Psoas muscle (tissue), 8 donors: Measurements from ENCODE around the gene SH3D21. TPM values are rescaled to one million over a fixed set of nuclear protein-coding genes. Genes with fewer than 3 reads are reported as not detected.

Experiments
- ATAC-seq, 4 donors: fragments of 200-7000 bp; cut with Tn5 transposase; one replicate each; pipeline ENCODE4 v1.9.1; 2020; ENCODE audit warnings: moderate library complexity in 3 of 4, mild to moderate bottlenecking in 2 of 4
- DNase-seq, 2 donors: peaks; one replicate each; pipeline ENCODE4 v3.0.0-alpha.2; 2020
- H3K27ac ChIP-seq: fragments of 200-600 bp; one replicate; pipeline ENCODE4 v1.8.0; 2022
- H3K27me3 ChIP-seq, 3 donors: fragments of 200-600 bp in 1 of 3; one replicate each; pipeline versions ENCODE4 v1.6.1 to v1.8.0; 2013 to 2022; ENCODE audit warnings: low read length in 2 of 3, mild to moderate bottlenecking in 2 of 3, moderate library complexity in 1 of 3; ENCODE audit not compliant: insufficient read depth in 3 of 3
- H3K36me3 ChIP-seq, 2 donors: fragments of 200-600 bp in 1 of 2; one replicate each; pipeline versions ENCODE4 v1.6.1 to v1.8.0; 2013 to 2022; ENCODE audit warnings: low read depth in 1 of 2, mild to moderate bottlenecking in 1 of 2, moderate library complexity in 1 of 2; ENCODE audit not compliant: insufficient read depth in 1 of 2
- H3K4me1 ChIP-seq: fragments of 200-600 bp; one replicate; pipeline ENCODE4 v1.8.0; 2022
- H3K4me3 ChIP-seq: fragments of 200-600 bp; one replicate; pipeline ENCODE4 v1.8.0; 2022; ENCODE audit warnings: mild to moderate bottlenecking
- H3K9me3 ChIP-seq: fragments of 200-600 bp; one replicate; pipeline ENCODE4 v1.8.0; 2022
- WGBS, 3 donors: extraction: QIAGEN DNeasy Blood & Tissue Kit; methylation state at CpG; one replicate each; pipeline versions ENCODE4 v1.1.6 to v1.1.7; 2013; 5-methylcytosine and 5-hydroxymethylcytosine counted together
- intact Hi-C, 2 donors: fragments of 100-400 bp; cut with DNase I; formaldehyde crosslinking; loops; one replicate each; pipeline versions ENCODE4 v1.11.0 to v1.14.2; 2022
- polyA plus RNA-seq, 3 donors: library from polyadenylated mRNA; stranded (reverse); fragments of 200-250 nt; gene quantifications; one replicate each; pipeline ENCODE4 v1.2.3, GENCODE V29; 2013
- total RNA-seq, 4 donors: library from RNA; stranded (reverse); fragmentation: NEBNext Ultra II Directional in 2 of 4; extraction: Animal tissue kit (Norgen Biotek cat#: 25700) in 2 of 4; gene quantifications; one replicate each; pipeline versions ENCODE4 v1.2.1 to v1.2.4, GENCODE V29; 2021 to 2023
- TF ChIP-seq, protein P1 (sequence below): fragments of 200-600 bp; IDR thresholded peaks from one replicate; pipeline ENCODE4 v1.8.0; 2022; ENCODE audit warnings: antibody characterized with exemption
- donor health status: healthy with polysubstance abuse.
- donor health status: DM: no; HTN: no; CAD: no; lungs with moderate emphysema.
- donor health status: Bipolar disorder and iron deficiency.
- donor health status: healthy.
- donor health status: DM: yes; HTN: yes; CAD: no.
- donor health status: DM: no; HTN: no; CAD: no.
- donor health status: DM: no; HTN: no; CAD: no.
- donor health status: DM: yes; HTN: yes; CAD: no.

The SH3D21 gene
- total and polyA plus RNA-seq, 7 donors, result 0.36 to 1.1 (median 0.88) TPM

DNA sequence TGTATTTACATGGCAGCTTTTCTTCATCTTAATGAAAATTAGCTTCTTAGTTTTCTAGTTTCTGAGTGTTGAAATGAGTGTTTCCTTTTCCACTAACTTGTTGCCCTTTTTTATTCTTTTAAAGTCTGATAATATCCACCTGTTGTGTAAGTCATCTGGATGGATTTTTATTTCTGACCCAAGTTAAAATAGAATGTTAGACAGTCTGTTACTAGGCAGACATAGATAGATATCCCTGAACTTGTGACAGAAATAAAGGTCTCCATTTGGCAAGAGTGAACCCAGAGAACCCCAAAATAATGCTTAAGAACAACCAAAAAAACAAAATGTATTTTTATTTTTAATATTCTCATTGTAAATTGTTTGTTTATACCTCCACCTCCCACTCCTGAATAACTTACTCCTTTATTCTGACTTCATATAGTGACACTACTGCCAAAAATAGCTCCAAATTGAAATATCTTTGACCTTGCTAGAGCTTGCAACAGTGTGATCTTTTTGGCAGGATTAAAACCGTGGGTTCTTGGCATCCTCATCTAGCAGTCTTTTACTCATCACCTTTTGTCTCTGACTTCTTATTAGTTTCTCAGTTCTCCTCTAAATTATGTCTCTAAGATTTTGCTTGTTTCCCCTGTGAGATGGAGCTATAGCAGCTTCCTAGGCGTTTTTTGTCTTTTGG, 26.9 kb upstream of the SH3D21 start:
- TF ChIP-seq, protein P1, sequence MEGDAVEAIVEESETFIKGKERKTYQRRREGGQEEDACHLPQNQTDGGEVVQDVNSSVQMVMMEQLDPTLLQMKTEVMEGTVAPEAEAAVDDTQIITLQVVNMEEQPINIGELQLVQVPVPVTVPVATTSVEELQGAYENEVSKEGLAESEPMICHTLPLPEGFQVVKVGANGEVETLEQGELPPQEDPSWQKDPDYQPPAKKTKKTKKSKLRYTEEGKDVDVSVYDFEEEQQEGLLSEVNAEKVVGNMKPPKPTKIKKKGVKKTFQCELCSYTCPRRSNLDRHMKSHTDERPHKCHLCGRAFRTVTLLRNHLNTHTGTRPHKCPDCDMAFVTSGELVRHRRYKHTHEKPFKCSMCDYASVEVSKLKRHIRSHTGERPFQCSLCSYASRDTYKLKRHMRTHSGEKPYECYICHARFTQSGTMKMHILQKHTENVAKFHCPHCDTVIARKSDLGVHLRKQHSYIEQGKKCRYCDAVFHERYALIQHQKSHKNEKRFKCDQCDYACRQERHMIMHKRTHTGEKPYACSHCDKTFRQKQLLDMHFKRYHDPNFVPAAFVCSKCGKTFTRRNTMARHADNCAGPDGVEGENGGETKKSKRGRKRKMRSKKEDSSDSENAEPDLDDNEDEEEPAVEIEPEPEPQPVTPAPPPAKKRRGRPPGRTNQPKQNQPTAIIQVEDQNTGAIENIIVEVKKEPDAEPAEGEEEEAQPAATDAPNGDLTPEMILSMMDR, result no peak
- WGBS, 3 donors, result 29 to 40% (median 32%) methylated on average over 2 of the region's 2 CpGs
- intact Hi-C loops, result no loop called here
- peak; percentile 85 to 89 (median 88) for ATAC-seq
- Histone ChIP-seq H3K4me1 (peaks cover 56% of the 10 kb centered on the region), H3K4me3 (peak overlapping the region; percentile 29), H3K27ac (peak overlapping the region; percentile 91), H3K9me3 (no peaks in the 10 kb centered on the region), H3K36me3 (peaks cover 0 to 24% of the 10 kb centered on the region in 2 donors), H3K27me3 (no peaks in the 10 kb centered on the region)
- no peak for DNase-seq

DNA sequence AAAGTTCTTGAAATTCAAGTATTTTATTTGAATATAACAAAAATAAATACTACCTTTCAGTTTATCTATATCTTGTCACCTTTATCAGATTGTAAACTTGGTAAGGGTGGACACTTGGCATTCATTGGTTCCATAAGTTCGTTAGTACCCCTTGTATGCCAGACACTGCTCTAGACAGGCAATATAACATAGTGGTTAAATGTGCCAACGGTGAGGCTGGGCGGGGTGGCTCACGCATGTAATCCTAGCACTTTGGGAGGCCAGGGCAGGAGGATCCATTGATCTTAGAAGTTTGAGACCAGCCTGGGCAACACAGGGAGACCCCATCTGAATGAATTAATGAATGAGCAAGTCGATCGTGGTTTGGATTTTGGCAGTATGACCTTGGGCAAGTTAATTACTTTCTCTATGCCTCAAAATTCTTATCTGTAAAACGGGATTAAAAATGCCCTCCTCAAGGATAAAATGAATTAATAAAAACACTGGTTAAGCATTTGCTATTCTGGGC, 26.3 kb upstream of the SH3D21 start:
- intact Hi-C loops, result loop anchor here in 1 of 2 donors (5.0 kb wide), 2 partner anchors 43 to 123 kb away; partner anchors contain the start of gene MAP7D1
- ATAC-seq (peak; percentile 44 to 57 (median 47)), DNase-seq (no peak)
- TF ChIP-seq, protein P1, result no peak
- no peak overlapping the region for H3K4me3 ChIP-seq
- peaks cover 62% of the 10 kb centered on the region for H3K4me1 ChIP-seq
- no peaks in the 10 kb centered on the region for H3K27me3 ChIP-seq
- 37 to 54% (median 41%) methylated on average over 7 of the region's 7 CpGs for WGBS, 3 donors
- no peaks in the 10 kb centered on the region for H3K9me3 ChIP-seq
- peaks cover 0 to 30% of the 10 kb centered on the region in 2 donors for H3K36me3 ChIP-seq
- H3K27ac ChIP-seq, result peak overlapping the region; percentile 91

DNA sequence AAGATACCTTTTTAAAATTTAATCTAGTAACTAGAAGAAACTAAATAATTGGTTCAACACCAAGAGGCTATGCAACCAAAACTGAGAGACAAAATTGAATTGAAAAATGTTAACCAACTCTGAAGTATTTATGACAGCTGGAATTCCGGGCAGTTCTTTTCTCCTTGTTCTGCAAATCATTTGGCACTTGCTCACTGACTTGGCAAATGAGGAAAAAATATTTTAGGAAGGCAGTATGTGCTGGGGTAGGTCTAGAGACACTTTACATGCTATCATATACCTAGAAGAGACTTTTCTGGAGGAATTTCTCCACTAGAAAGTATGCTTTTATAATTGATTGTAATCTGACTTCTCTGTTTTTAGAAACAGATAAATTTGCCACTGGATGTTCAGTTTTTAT, 22.1 kb upstream of the SH3D21 start:
- ATAC-seq (no peak), DNase-seq (no peak)
- Histone ChIP-seq H3K27me3 (no peaks in the 10 kb centered on the region), H3K9me3 (no peaks in the 10 kb centered on the region), H3K27ac (peak overlapping the region; percentile 91), H3K4me3 (peak overlapping the region; percentile 9), H3K36me3 (peaks cover 4 to 67% of the 10 kb centered on the region in 2 donors), H3K4me1 (peaks cover 88% of the 10 kb centered on the region)
- TF ChIP-seq, protein P1, result no peak
- WGBS, 3 donors, result 13 to 26% (median 17%) methylated on average over 1 of the region's 1 CpG
- intact Hi-C loops, result loop anchor here in 1 of 2 donors (2.0 to 5.0 kb wide), 3 partner anchors 47 to 127 kb away; partner anchors contain the start of genes MAP7D1 and THRAP3

DNA sequence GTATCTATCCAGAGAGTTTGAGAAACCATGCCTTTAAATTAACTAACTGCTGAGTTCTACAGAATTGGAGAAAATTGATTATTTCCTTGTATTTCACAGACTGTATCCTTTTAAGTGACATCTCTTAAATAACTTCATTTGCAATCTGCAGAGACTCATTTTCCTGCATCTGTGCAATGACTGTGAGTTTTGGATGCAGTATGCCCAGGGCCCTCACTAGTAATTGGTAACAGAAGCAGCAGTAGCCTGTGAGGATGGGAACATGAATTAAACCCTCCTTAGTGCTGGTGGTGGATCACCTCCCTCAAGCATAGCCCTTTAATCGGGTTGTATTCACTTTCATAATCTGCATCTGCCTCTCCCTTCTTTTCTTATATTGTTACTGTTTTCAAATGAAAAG, 21.7 kb upstream of the SH3D21 start:
- WGBS, 3 donors, result 30 to 36% (median 35%) methylated on average over 1 of the region's 1 CpG
- ATAC-seq (no peak), DNase-seq (no peak)
- intact Hi-C loops, result loop anchor here in 1 of 2 donors (2.0 to 5.0 kb wide), 3 partner anchors 47 to 127 kb away; partner anchors contain the start of genes MAP7D1 and THRAP3
- peaks cover 92% of the 10 kb centered on the region for H3K4me1 ChIP-seq
- peaks cover 4 to 72% of the 10 kb centered on the region in 2 donors for H3K36me3 ChIP-seq
- no peaks in the 10 kb centered on the region for H3K27me3 ChIP-seq
- H3K4me3 ChIP-seq, result peak overlapping the region; percentile 9
- H3K9me3 ChIP-seq, result no peaks in the 10 kb centered on the region
- H3K27ac ChIP-seq, result peak overlapping the region; percentile 91
- TF ChIP-seq, protein P1, result no peak
